Panc1 (cell line): ENCODE measurements around the gene MED16.
A peak's percentile ranks its signal among the peaks of the same experiment; 100 is the strongest.

Experiments used
- CTCF ChIP-seq: fragments of 450-650 bp; IDR thresholded peaks from 2 replicates; pipeline ENCODE4 v1.5.1; 2017; ENCODE audit warnings: mild to moderate bottlenecking
- POLR2AphosphoS5 ChIP-seq: IDR thresholded peaks from 2 replicates; pipeline ENCODE4 v1.6.1; 2012; ENCODE audit warnings: mild to moderate bottlenecking, low read depth, low read length, moderate library complexity
- REST ChIP-seq, 2 experiments: IDR thresholded peaks; 2 replicates each; pipeline ENCODE4 v1.6.1; 2011 to 2012; ENCODE audit warnings: low read depth in 2 of 2, control low read depth in 1 of 2, low read length in 1 of 2, mild to moderate bottlenecking in 1 of 2, moderate library complexity in 1 of 2; ENCODE audit not compliant: insufficient read depth in 1 of 2
- SIN3A ChIP-seq: IDR thresholded peaks from 2 replicates; pipeline ENCODE4 v1.6.1; 2012; ENCODE audit warnings: low read depth, mild to moderate bottlenecking, low read length, moderate library complexity, borderline replicate concordance; ENCODE audit not compliant: insufficient read depth

DNA sequence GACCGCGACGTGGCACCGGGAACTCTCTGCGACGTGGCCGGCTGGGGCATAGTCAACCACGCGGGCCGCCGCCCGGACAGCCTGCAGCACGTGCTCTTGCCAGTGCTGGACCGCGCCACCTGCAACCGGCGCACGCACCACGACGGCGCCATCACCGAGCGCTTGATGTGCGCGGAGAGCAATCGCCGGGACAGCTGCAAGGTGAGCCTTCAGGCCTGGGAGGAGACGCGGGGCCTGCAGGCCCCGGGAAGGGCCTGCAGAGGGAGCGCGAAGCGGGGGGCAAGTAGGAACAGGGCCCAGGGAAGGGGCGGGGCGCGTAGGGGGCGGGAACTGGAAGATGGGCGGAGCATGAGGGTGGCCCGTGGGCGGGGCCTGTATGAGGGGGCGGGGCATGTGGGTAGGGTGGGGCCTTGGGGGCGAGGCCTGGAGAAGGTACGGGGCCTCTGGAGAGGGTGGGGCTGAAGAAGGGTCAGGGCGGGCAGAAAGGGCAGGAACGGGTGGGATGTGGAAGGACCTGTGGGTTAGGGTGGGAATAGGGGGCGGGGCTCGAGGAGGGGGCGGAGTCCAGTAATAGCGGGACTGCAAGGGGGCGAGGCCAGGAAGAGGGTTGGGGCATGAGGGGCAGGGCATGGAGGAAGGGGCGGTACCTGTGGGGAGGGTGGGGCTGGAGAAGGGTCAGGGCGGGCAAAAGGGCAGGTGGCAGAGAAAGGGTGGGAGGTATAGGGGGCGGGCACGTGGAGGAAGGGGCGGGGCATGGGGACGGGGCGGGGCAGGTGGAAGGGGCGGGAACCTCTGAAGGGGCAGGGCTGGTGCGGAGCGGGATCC is 31.0 kb downstream of the MED16 start:
- TF ChIP-seq CTCF (0 out of 2 replicates have a peak, but pooled peaks have one; percentile 6), POLR2AphosphoS5 (no peak), REST (IDR thresholded peaks at IDR 0.05; ENCODE audit: insufficient read depth in 1 of 2, low read depth in 2 of 2, low read length in 1 of 2) (no peak), SIN3A (no peak)
